Vagina (tissue), 2 donors: Measurements from ENCODE around the gene BNC2. TPM values are rescaled to one million over a fixed set of nuclear protein-coding genes. Genes with fewer than 3 reads are reported as not detected.
A peak's percentile ranks its signal among the peaks of the same experiment; 100 is the strongest.

Experiments used
- DNase-seq, 2 donors: peaks; one replicate each; pipeline ENCODE4 v3.0.0-alpha.2; 2017; ENCODE audit errors: extremely low spot score in 2 of 2
- H3K27ac ChIP-seq: fragments of 200-600 bp; sonication (generic); one replicate; pipeline ENCODE4 v1.5.1; 2019
- H3K27me3 ChIP-seq: fragments of 200-600 bp; sonication (generic); one replicate; pipeline ENCODE4 v1.5.1; 2019
- H3K36me3 ChIP-seq, 2 donors: fragments of 200-600 bp; sonication (generic); one replicate each; pipeline ENCODE4 v1.5.1; 2017 to 2019
- H3K4me1 ChIP-seq: fragments of 200-600 bp; sonication (generic); one replicate; pipeline ENCODE4 v1.5.1; 2019
- H3K4me3 ChIP-seq, 2 donors: fragments of 200-600 bp; sonication (generic); 1 replicate in 1 of 2; 2 replicates in 1 of 2; pipeline ENCODE4 v1.5.1; 2016 to 2019
- H3K9me3 ChIP-seq: fragments of 200-600 bp; sonication (generic); one replicate; pipeline ENCODE4 v1.5.1; 2019
- POLR2A ChIP-seq, 2 donors: fragments of 450-650 bp; IDR thresholded peaks; one replicate each; pipeline ENCODE4 v1.6.1; 2017; ENCODE audit warnings: antibody characterized with exemption in 2 of 2, mild to moderate bottlenecking in 2 of 2, moderate library complexity in 2 of 2
- POLR2AphosphoS5 ChIP-seq, 2 donors: sonication (generic); formaldehyde crosslinking; IDR thresholded peaks; one replicate each; pipeline ENCODE4 v1.9.0; 2017; ENCODE audit warnings: antibody characterized with exemption in 2 of 2, mild to moderate bottlenecking in 2 of 2, low read depth in 1 of 2; ENCODE audit not compliant: insufficient read depth in 1 of 2
- intact Hi-C: fragments of 100-400 bp; cut with DNase I; formaldehyde crosslinking; loops from one replicate; pipeline ENCODE4 v1.15.1; 2023
- total RNA-seq: library from RNA; depleted of rRNA; stranded (reverse); fragments of >200 nt; gene quantifications from one replicate; pipeline ENCODE4 v1.2.3, GENCODE V29; 2016
- TF ChIP-seq, protein P1 (sequence below), 3 experiments: fragments of 450-650 bp in 2 of 3; fragments of 200-600 bp in 1 of 3; sonication (generic) in 1 of 3; IDR thresholded peaks; one replicate each; pipeline ENCODE4 v1.5.1; 2017 to 2019; ENCODE audit warnings: antibody characterized with exemption in 3 of 3, mild to moderate bottlenecking in 2 of 3, moderate library complexity in 2 of 3

Gene BNC2
- total RNA-seq, 1 donor from 2014 or later = 33.9 TPM

DNA sequence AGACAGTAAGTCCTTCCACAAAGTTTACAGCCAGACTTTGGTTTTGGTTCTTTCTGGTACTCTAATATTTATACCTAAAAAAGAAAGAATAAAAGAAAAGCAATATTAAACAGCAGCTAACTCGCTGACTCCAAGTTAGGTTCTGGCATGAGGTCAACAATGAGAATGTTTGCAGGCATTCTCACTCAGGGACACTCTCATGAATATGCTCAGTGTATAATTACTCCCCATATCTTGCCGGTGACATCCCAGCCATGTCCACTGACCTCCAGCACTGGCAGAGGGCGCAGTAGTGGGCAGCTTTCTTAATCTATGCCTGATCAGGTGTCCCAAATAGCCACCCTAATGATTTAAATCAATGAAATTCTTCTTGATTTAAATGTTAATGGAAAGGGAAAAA is 151.5 kb downstream of the BNC2 start:
- no peak for DNase-seq
- TF ChIP-seq POLR2A (IDR thresholded peaks at IDR 0.05) (no peak), POLR2AphosphoS5 (IDR thresholded peaks at IDR 0.05; ENCODE audit: insufficient read depth in 1 of 2, low read depth in 1 of 2) (no peak)
- TF ChIP-seq, protein P1, sequence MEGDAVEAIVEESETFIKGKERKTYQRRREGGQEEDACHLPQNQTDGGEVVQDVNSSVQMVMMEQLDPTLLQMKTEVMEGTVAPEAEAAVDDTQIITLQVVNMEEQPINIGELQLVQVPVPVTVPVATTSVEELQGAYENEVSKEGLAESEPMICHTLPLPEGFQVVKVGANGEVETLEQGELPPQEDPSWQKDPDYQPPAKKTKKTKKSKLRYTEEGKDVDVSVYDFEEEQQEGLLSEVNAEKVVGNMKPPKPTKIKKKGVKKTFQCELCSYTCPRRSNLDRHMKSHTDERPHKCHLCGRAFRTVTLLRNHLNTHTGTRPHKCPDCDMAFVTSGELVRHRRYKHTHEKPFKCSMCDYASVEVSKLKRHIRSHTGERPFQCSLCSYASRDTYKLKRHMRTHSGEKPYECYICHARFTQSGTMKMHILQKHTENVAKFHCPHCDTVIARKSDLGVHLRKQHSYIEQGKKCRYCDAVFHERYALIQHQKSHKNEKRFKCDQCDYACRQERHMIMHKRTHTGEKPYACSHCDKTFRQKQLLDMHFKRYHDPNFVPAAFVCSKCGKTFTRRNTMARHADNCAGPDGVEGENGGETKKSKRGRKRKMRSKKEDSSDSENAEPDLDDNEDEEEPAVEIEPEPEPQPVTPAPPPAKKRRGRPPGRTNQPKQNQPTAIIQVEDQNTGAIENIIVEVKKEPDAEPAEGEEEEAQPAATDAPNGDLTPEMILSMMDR (IDR thresholded peaks at IDR 0.05) = no peak
- peaks cover 34% of the 10 kb centered on the region for H3K4me1 ChIP-seq
- H3K9me3 ChIP-seq = no peaks in the 10 kb centered on the region
- intact Hi-C loops = loop anchor here (5.0 kb wide), 1 partner anchor 148 kb away; no protein-coding TSS in a partner anchor
- H3K36me3 ChIP-seq = no peaks in the 10 kb centered on the region
- no peak overlapping the region for H3K4me3 ChIP-seq
- H3K27me3 ChIP-seq = no peaks in the 10 kb centered on the region
- H3K27ac ChIP-seq = peak overlapping the region; percentile 49

- no peaks in the 10 kb centered on the region for H3K36me3 ChIP-seq
- TF ChIP-seq POLR2AphosphoS5 (IDR thresholded peaks at IDR 0.05; ENCODE audit: insufficient read depth in 1 of 2, low read depth in 1 of 2) (no peak), POLR2A (IDR thresholded peaks at IDR 0.05) (no peak)
- TF ChIP-seq, protein P1 (IDR thresholded peaks at IDR 0.05) = no peak
- intact Hi-C loops = loop anchor here (5.0 kb wide), 1 partner anchor 149 kb away; no protein-coding TSS in a partner anchor
- DNase-seq = no peak
- H3K4me3 ChIP-seq = no peak overlapping the region
- peak overlapping the region; percentile 49 for H3K27ac ChIP-seq
- H3K27me3 ChIP-seq = no peaks in the 10 kb centered on the region
- no peaks in the 10 kb centered on the region for H3K9me3 ChIP-seq
- H3K4me1 ChIP-seq = peaks cover 34% of the 10 kb centered on the region
Measured at GRCh38 chr9:16718296-16718695, 152.2 kb downstream of the BNC2 start.

- Histone ChIP-seq H3K4me3 (no peak overlapping the region), H3K27me3 (no peaks in the 10 kb centered on the region), H3K36me3 (no peaks in the 10 kb centered on the region), H3K4me1 (peaks cover 34% of the 10 kb centered on the region), H3K9me3 (no peaks in the 10 kb centered on the region), H3K27ac (no peak overlapping the region)
- intact Hi-C loops = loop anchor here (5.0 kb wide), 1 partner anchor 151 kb away; no protein-coding TSS in a partner anchor
- DNase-seq = no peak
- TF ChIP-seq, protein P1 (IDR thresholded peaks at IDR 0.05) = no peak
- no peak for TF ChIP-seq POLR2A (IDR thresholded peaks at IDR 0.05)
- TF ChIP-seq POLR2AphosphoS5 (IDR thresholded peaks at IDR 0.05; ENCODE audit: insufficient read depth in 1 of 2, low read depth in 1 of 2) = no peak
Measured at GRCh38 chr9:16716601-16717000, 153.9 kb downstream of the BNC2 start.

DNA sequence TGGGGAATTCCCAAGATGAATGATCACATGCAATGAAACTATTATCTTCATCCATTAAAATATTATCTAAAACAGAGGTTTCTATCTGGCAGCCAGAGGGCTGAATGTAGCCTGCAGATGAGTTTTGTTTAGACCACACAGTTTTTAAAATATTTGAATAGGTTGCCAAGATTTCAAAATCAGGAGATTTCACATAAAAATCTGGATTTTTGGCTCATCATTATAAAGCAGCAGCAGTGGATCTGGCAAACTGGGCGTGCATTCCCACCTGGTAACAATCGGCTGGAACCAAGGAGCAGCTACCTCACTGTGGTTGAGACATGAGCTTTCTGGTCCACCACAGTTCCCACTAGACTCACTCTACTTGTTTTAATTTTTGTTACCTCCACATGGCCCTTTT is 155.1 kb downstream of the BNC2 start:
- Histone ChIP-seq H3K4me1 (peaks cover 22% of the 10 kb centered on the region), H3K27me3 (no peaks in the 10 kb centered on the region), H3K9me3 (no peaks in the 10 kb centered on the region), H3K36me3 (no peaks in the 10 kb centered on the region), H3K4me3 (no peak overlapping the region), H3K27ac (no peak overlapping the region)
- TF ChIP-seq, protein P1 (IDR thresholded peaks at IDR 0.05) = no peak
- TF ChIP-seq POLR2AphosphoS5 (IDR thresholded peaks at IDR 0.05; ENCODE audit: insufficient read depth in 1 of 2, low read depth in 1 of 2) (no peak), POLR2A (IDR thresholded peaks at IDR 0.05) (no peak)
- intact Hi-C loops = loop anchor here (5.0 kb wide), 1 partner anchor 152 kb away; no protein-coding TSS in a partner anchor
- DNase-seq = no peak

DNA sequence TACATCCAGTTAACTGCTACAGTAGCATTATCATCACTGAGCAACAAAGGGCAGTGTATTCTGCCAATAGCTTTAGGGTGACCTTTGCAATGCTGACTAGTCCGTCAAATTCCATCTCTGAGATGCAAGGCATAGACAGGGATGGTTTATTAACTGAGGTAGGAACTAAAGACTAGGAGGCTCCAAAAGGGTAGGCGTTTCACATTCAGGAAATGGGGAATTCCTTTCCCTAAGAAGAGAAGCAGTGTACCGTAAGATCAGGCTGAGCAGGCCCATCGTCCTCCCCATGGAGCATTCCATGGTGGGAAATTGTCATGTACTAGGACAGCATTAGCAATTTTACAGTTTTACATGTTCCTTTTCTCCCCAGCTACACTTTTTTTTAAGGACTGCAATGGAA is 157.7 kb downstream of the BNC2 start:
- H3K4me3 ChIP-seq = no peak overlapping the region
- no peak overlapping the region for H3K27ac ChIP-seq
- no peaks in the 10 kb centered on the region for H3K9me3 ChIP-seq
- no peaks in the 10 kb centered on the region for H3K36me3 ChIP-seq
- no peak for TF ChIP-seq POLR2A (IDR thresholded peaks at IDR 0.05)
- no peak for TF ChIP-seq POLR2AphosphoS5 (IDR thresholded peaks at IDR 0.05; ENCODE audit: insufficient read depth in 1 of 2, low read depth in 1 of 2)
- TF ChIP-seq, protein P1 (IDR thresholded peaks at IDR 0.05) = no peak
- intact Hi-C loops = no loop called here
- H3K4me1 ChIP-seq = peaks cover 7% of the 10 kb centered on the region
- no peak for DNase-seq
- no peaks in the 10 kb centered on the region for H3K27me3 ChIP-seq
